Left lung (tissue), 10 donors: ENCODE data around the gene RHD. TPM values are rescaled to one million over a fixed set of nuclear protein-coding genes. Genes with fewer than 3 reads are reported as not detected.

Source experiments
- ATAC-seq: fragments of 200-7000 bp; cut with Tn5 transposase; one replicate; pipeline ENCODE4 v1.9.1; 2020; ENCODE audit warnings: moderate library complexity
- DNase-seq, 4 donors: peaks; one replicate each; pipeline ENCODE4 v3.0.0-alpha.2; 2013 to 2020
- H3K27ac ChIP-seq, 2 donors: fragments of 200-600 bp; sonication (generic) in 1 of 2; one replicate each; pipeline versions ENCODE4 v1.5.0 to v1.8.0; 2020 to 2021
- H3K27me3 ChIP-seq, 2 donors: fragments of 200-600 bp; sonication (generic) in 1 of 2; one replicate each; pipeline versions ENCODE4 v1.5.0 to v1.8.0; 2020 to 2021
- H3K36me3 ChIP-seq, 2 donors: fragments of 200-600 bp; sonication (generic) in 1 of 2; one replicate each; pipeline versions ENCODE4 v1.5.0 to v1.8.0; 2020 to 2021
- H3K4me1 ChIP-seq, 2 donors: fragments of 200-600 bp; one replicate each; pipeline ENCODE4 v1.8.0; 2021
- H3K4me3 ChIP-seq, 2 donors: fragments of 200-600 bp; sonication (generic) in 1 of 2; one replicate each; pipeline versions ENCODE4 v1.5.0 to v1.8.0; 2020 to 2021; ENCODE audit warnings: mild to moderate bottlenecking in 1 of 2
- H3K9me3 ChIP-seq, 2 donors: fragments of 200-600 bp; sonication (generic) in 1 of 2; one replicate each; pipeline versions ENCODE4 v1.5.0 to v1.8.0; 2020 to 2021
- CTCF ChIP-seq, 2 donors: fragments of 200-600 bp; sonication (generic) in 1 of 2; IDR thresholded peaks; one replicate each; pipeline versions ENCODE4 v1.5.0 to v1.8.0; 2021; ENCODE audit warnings: antibody characterized with exemption in 2 of 2
- intact Hi-C, 2 donors: fragments of 100-400 bp; cut with DNase I; formaldehyde crosslinking; loops; one replicate each; pipeline versions ENCODE4 v1.11.2 to v1.14.2; 2022
- polyA plus RNA-seq, 6 donors: library from polyadenylated mRNA; unstranded; fragments of 120-200 nt; gene quantifications; one replicate each; pipeline ENCODE4 v1.2.1, GENCODE V29; 2013; ENCODE audit not compliant: insufficient read length in 6 of 6
- total RNA-seq, 2 donors: library from RNA; stranded (reverse); fragmentation: NEBNext Ultra II Directional; extraction: Animal tissue kit (Norgen Biotek cat#: 25700); gene quantifications; one replicate each; pipeline ENCODE4 v1.2.1, GENCODE V29; 2021
- donor health status: DM: no; HTN: yes; CAD: no.
- donor health status: DM: no; HTN: no; CAD: no.

RHD gene
- total and polyA plus RNA-seq, 8 donors: 0.10 to 3.1 (median 1.8) TPM

- ATAC-seq (peak; percentile 1), DNase-seq (no peak)
- no peaks in the 10 kb centered on the region for H3K27me3 ChIP-seq
- no peak for TF ChIP-seq CTCF (IDR thresholded peaks at IDR 0.05)
- H3K4me3 ChIP-seq: peak overlapping the region; percentile 97 to 100
- H3K27ac ChIP-seq: peak overlapping the region; percentile 100
- peaks cover 0 to 49% of the 10 kb centered on the region in 2 donors for H3K36me3 ChIP-seq
- peaks cover 17 to 56% of the 10 kb centered on the region in 2 donors for H3K4me1 ChIP-seq
- intact Hi-C loops: no loop called here
- no peaks in the 10 kb centered on the region for H3K9me3 ChIP-seq
Measured at GRCh38 chr1:25246600-25247023, 25.7 kb upstream of the RHD start.

GRCh38 chr1:25247024-25247828 is 25.1 kb upstream of the RHD start, which contains the start of gene RSRP1:
Gene RSRP1, minus strand, starts transcription at chr1:25247454. Its CDS starts 491 bp downstream, at chr1:25246963.
- TF ChIP-seq CTCF (IDR thresholded peaks at IDR 0.05): peak in 1 of 2 donors; percentile 32
- H3K4me1 ChIP-seq: peaks cover 17 to 50% of the 10 kb centered on the region in 2 donors
- no peaks in the 10 kb centered on the region for H3K9me3 ChIP-seq
- ATAC-seq (peak; percentile 94), DNase-seq (peak; percentile 98 to 100 (median 99))
- intact Hi-C loops: no loop called here
- H3K4me3 ChIP-seq: peak within 1 kb of the TSS; percentile 97 to 100
- no peaks in the 10 kb centered on the region for H3K27me3 ChIP-seq
- H3K27ac ChIP-seq: peak within 1 kb of the TSS; percentile 100
- H3K36me3 ChIP-seq: peaks cover 0 to 43% of the 10 kb centered on the region in 2 donors

- ATAC-seq: no peak
- peaks cover 17 to 42% of the 10 kb centered on the region in 2 donors for H3K4me1 ChIP-seq
- H3K4me3 ChIP-seq: peak overlapping the region; percentile 97 to 100
- no peaks in the 10 kb centered on the region for H3K9me3 ChIP-seq
- peaks cover 0 to 34% of the 10 kb centered on the region in 2 donors for H3K36me3 ChIP-seq
- no peaks in the 10 kb centered on the region for H3K27me3 ChIP-seq
- no peak for DNase-seq
- intact Hi-C loops: no loop called here
- peak overlapping the region; percentile 100 for H3K27ac ChIP-seq
- no peak for TF ChIP-seq CTCF (IDR thresholded peaks at IDR 0.05)
Measured at GRCh38 chr1:25247829-25248754, 24.2 kb upstream of the RHD start.

- intact Hi-C loops: no loop called here
- H3K27ac ChIP-seq: no peak overlapping the region
Measured at GRCh38 chr1:25253911-25254310, 18.4 kb upstream of the RHD start.

More at GRCh38 chr1:25253911-25254310, 18.4 kb upstream of the RHD start:
- ATAC-seq (no peak), DNase-seq (no peak)
- H3K4me1 ChIP-seq: no peaks in the 10 kb centered on the region
- no peak overlapping the region for H3K4me3 ChIP-seq
- TF ChIP-seq CTCF (IDR thresholded peaks at IDR 0.05): no peak
- no peaks in the 10 kb centered on the region for H3K36me3 ChIP-seq
- no peaks in the 10 kb centered on the region for H3K27me3 ChIP-seq
- H3K9me3 ChIP-seq: no peaks in the 10 kb centered on the region
